ENCODE measurements around the gene RPL41. TPM values are rescaled to one million over a fixed set of nuclear protein-coding genes. Genes with fewer than 3 reads are reported as not detected.

The RPL41 gene
- total and polyA plus RNA-seq, 9 of the 15 experiments (the other 6 are each of a cell fraction or from before 2014, with no cell fraction given): 3,403 to 11,276 (median 5,604) TPM

- TF ChIP-seq HMGN3 (IDR thresholded peaks at IDR 0.05; ENCODE audit: borderline replicate concordance, extremely low read depth, insufficient read length, low read depth, low read length): peak; percentile 86
- no peak for TF ChIP-seq RAD21 (CRISPR knock-in tag; conservative IDR thresholded peaks at IDR 0.05 in 1 of 2, IDR thresholded peaks at IDR 0.05 in 1 of 2)
- no peak for TF ChIP-seq FOXO4 (CRISPR knock-in tag; IDR thresholded peaks at IDR 0.05)
- no peak for TF ChIP-seq ILK (tag; IDR thresholded peaks at IDR 0.05; ENCODE audit: borderline replicate concordance, low read depth)
- TF ChIP-seq DMBX1 (CRISPR knock-in tag; IDR thresholded peaks at IDR 0.05; ENCODE audit: borderline replicate concordance): no peak
- TF ChIP-seq MTA1 (IDR thresholded peaks at IDR 0.05; ENCODE audit: borderline replicate concordance): peak; percentile 56; the same call in 1 of the 2 replicates
- TF ChIP-seq ZNF444 (CRISPR knock-in tag; IDR thresholded peaks at IDR 0.05): no peak
- no peak for TF ChIP-seq XRCC5 (IDR thresholded peaks at IDR 0.05; ENCODE audit: low read depth, low read length)
- TF ChIP-seq HLTF (IDR thresholded peaks at IDR 0.05): no peak
- TF ChIP-seq, protein P1, sequence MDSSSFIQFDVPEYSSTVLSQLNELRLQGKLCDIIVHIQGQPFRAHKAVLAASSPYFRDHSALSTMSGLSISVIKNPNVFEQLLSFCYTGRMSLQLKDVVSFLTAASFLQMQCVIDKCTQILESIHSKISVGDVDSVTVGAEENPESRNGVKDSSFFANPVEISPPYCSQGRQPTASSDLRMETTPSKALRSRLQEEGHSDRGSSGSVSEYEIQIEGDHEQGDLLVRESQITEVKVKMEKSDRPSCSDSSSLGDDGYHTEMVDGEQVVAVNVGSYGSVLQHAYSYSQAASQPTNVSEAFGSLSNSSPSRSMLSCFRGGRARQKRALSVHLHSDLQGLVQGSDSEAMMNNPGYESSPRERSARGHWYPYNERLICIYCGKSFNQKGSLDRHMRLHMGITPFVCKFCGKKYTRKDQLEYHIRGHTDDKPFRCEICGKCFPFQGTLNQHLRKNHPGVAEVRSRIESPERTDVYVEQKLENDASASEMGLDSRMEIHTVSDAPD (CRISPR knock-in tag; IDR thresholded peaks at IDR 0.05): no peak
- TF ChIP-seq, protein P2, sequence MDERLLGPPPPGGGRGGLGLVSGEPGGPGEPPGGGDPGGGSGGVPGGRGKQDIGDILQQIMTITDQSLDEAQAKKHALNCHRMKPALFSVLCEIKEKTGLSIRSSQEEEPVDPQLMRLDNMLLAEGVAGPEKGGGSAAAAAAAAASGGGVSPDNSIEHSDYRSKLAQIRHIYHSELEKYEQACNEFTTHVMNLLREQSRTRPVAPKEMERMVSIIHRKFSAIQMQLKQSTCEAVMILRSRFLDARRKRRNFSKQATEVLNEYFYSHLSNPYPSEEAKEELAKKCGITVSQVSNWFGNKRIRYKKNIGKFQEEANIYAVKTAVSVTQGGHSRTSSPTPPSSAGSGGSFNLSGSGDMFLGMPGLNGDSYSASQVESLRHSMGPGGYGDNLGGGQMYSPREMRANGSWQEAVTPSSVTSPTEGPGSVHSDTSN (CRISPR knock-in tag; IDR thresholded peaks at IDR 0.05; ENCODE audit: low read depth): no peak
- TF ChIP-seq, protein P2 (tag; conservative IDR thresholded peaks at IDR 0.05; ENCODE audit: low read depth): no peak
- TF ChIP-seq JUNB (CRISPR knock-in tag; conservative IDR thresholded peaks at IDR 0.05): no peak
- no peak for TF ChIP-seq GTF3C2 (IDR thresholded peaks at IDR 0.05; ENCODE audit: borderline replicate concordance, extremely low read depth, insufficient read length)
Measured at GRCh38 chr12:56152132-56152755, 35.8 kb downstream of the RPL41 start, which contains the start of gene MYL6B (continued).

Data from K562 (cell line).